ENCODE results near the gene ARHGAP29.

ARHGAP29 gene

DNA sequence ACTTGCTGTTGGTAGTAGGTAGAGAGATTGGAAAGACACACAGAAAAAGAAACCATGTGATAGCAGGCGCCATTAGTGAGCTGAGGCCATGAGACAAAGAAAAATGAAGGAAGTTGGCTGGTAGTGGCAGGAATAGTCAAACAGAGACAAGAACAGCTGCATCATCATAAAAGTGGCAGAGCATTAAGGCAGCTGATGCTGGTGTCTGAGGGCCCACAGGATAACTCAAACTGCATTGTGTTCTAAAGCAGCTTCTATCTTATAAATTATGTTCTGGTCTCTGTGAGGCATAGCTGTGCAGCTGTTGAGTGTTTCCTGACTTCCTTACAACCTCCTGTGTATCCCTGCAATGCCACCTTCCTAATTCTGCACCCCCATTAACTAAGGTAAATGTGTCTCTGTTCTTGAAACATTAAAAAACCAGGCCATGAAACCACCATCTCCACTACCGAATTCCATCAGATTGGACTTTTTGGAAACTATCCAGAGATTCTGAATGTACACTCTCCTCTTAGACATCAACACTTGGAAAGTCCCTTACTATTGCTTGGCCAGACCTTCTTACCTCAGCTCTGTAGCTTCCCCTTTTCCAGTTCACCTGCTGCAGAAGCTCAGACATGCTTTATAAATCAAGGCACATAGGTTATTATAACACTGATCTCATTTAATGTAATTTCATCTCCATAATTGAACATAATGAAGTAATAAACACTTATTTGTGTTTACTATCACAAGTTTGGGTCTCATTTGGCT is 23.4 kb upstream of the ARHGAP29 start:
- DNase-seq = no peak

DNA sequence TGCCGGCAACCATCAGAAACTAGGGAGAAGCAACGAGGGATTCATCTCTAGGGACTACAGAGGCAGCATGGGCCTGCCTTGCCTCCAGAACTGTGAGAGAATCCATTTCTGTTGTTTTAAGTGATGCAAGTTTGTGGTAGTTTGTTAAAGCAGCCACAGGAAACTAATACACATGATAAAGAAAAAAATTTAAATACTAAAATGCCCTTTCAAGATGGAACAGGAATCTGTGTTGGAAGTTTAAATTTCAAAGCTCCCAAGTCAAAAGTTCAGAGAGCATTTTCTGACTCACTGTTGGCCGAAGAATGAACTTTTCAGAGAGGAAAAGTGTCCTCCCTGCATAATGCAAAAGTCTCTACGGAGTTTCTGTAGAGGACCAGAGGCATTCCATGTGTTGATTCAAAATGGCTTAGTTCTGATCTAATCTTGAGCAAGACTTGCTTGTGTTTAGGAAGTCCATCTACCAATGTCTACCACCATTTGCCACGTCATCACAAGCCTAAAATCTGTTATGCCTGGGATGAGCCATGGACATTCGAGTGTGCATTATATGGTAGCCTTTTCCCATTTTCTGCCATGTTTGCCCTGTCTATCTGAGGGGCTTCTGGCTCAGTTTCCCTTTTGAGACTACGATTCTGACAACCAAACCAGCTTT is 22.4 kb upstream of the ARHGAP29 start:
- DNase-seq = no peak

DNA sequence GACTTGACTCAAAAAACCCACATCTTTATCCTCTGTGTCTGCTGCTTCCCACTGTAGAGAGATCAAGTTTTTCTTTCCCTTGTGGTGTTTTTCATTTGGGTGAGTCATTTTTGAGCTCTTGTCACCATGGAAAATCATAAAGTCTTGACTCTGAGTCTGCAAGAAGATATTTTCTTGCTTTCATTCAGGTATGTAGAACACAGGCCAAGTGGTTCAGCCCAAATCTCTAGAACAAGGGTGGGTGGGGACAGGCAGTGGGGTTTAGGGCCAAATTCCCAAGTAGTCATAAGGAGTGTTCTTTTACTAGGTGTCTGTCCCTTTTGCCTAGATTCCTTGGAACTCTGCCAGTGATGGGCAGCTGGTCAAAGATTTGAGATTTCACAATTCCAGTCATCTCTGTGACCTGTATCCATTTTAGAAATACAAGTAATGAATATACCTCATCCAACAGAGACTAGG is 21.5 kb upstream of the ARHGAP29 start:
- no peak for DNase-seq

DNA sequence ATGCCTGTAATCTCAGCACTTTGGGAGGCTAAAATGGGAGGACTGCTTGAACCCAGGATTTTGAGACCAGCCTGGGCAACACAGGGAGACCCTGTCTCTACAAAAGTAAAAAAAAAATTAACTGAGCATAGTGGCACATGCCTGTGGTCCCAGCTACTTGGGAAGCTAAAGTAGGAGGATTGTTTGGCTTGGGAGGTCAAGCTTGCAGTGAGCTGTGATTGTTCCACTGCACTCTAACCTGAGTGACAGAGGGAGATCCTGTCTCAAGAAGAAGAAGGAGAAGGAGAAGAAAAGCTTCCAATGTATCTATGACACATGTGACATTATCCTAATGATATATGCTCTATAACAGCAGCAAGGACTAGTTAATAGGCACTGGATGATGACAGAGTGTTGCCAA is 20.1 kb upstream of the ARHGAP29 start:
- DNase-seq = no peak

DNA sequence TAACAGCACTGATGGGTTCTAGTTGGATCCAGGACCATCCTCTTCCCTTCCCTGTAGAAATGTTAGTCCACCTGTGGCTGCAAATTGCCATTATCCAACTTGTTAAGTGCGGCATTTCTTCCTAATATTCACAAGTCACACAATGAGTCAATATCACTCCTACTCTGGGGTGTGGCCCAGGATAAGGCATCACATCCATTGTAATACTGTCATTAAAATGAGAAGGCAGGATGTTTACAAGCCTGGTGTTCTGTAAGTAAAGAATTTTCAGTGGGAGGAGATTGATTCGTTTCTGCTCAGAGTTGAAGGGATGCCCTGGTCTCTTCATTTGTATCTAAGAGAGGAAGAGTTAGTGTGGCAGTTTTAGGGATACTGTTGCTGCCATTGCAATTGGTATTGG is 18.1 kb upstream of the ARHGAP29 start:
- DNase-seq = no peak

DNA sequence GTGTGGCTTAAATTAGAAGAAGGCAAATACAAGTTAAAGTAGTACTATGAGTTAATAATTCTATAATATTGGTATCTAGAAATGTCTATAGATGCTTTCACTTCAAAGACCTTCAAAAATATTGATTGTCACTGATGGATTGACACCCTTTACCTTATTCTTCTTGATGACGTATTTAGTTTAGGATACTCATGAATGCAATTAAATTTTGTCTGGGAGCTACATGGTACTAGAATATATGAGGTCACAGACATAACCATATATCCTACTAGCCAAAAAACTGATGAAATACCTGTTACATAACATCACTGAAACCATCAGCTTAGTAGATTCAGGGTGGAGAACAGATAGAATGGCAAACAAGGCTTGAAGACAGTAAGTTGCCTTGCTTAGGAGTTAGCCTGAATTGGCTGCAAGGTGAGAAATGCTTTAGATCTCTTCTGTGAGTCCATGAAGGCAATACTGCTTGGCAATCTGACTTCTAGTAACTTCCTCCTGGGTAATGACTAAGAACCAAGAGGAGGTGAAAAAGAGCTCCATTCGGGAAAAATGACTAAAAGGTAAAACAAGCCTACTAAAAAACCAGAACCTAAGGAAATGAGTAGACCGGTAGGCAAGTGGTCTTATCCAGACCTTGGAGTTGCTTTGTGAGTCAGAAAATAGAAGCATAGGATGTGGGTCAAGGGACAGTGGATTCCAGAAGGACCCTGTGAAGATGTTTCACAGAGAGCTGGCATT is 16.9 kb upstream of the ARHGAP29 start:
- no peak for DNase-seq

DNA sequence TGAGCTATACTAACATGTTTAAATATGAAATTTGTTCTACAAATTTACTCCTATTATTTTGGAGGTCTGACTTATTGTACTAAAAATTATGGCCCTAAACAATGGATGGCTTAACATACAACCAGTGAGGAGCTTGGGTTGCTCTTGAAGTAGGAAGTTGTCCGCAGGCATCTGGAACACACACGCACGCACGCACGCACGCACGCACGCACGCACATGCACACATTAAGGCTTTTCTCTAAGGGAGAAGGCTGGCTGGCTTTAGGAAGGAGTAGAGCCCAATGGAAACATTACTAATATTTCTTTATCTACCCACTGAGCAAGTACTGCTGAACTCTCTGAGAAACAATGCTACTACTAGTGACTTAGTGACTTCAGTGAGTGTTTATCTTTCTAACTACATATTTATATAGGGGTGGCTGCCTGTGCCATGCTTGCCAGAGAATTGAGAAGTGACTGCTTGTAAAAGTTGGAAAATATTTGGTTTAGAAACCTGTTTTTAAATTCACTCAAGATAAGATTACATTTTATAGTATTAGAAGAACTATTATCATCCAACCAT is 16.2 kb upstream of the ARHGAP29 start:
- no peak for DNase-seq

DNA sequence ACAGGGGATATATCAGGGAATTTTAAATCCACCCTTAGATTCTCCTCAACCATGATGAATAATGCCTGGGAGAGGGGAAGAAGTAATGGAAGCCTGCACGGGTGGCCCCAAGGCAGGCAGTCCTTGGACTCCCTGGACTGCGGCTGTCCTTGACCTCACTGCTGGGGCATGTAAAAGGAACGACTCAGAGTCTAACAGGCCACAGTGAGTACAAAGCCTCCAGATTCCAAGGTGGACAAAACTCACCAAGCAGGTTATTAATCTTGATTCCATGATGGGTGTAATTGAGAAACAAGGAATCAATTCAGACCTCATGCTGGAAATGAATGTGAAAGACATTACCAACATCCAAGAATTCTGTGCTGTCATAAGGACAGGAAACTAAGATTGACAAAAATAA is 13.0 kb upstream of the ARHGAP29 start:
- DNase-seq = no peak

DNA sequence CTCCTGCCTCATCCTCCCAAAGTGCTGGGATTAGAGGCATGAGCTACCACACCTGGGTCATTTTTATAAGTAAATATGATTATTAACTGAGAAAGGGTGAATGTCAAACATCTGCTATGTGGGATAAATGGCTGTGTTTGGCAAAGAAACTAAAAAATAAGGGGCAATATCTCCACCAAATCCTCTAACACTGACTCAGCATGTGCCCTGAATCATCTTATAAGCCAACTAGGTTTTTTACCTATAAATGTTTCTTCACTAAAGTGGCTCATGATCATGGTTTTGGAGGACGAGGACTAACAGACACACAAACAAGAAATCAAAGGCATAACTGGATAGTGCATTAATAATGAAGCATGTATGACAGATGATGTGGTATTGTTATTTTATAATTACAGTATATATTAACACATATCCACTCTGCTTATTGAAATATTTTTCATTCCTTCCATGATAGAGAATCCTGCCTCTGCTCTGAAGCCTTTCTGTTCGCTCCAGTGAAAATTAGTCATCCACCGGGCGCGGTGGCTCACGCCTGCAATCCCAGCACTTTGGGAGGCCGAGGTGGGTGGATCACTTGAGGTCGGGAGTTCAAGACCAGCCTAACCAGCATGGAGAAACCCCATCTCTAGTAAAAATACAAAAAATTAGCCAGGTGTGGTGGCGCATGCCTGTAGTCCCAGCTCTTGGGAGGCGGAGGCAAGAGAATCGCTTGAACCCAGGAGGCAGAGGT is 11.7 kb upstream of the ARHGAP29 start:
- no peak for DNase-seq

DNA sequence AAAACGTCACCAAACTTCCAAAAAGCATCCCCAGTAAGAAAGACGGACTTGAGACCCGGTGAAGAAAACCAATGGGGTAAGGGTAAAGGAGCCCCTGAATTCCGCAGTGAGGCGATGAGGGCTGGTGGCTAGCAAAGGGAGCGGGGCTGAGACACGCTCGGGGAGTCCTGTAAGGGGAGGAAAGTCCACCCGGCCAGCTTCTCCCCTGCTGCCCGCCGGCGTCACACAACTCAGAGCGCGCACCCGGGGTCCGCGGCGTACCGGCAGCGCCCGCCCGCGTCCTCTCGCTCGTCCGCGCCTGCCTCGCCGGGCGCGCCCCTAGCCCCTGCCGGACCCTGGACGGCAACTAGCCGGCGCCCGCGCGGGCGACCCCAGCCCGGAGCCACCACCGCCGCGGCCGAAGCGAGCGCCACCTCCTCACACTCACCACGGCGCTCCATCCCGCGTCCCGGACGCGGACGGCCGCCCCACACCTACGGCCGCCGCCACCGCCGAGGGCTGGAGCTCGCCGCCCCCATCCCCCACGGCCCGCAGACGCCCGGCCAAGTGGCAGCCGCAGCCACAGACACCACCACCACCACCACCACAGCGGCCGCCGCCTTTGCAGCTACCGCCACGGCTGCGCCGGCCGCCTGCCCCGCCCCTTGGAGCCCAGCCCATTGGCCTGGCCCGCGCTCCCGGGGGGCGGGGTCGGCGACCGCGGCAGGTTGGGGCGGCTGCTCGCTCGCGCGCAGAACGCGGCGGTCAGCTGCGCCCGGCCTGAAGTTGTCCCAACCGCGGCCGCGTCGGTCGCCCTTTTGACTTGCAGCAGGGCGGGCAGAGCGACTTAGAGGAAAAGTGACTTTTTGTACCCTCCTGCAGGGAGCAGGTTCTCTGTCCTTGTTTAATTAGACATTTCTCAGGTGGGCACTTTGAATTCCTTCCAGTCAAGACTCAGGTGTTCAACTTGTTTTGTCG is 10.0 kb upstream of the ARHGAP29 start:
- peak; percentile 82 for DNase-seq

DNA sequence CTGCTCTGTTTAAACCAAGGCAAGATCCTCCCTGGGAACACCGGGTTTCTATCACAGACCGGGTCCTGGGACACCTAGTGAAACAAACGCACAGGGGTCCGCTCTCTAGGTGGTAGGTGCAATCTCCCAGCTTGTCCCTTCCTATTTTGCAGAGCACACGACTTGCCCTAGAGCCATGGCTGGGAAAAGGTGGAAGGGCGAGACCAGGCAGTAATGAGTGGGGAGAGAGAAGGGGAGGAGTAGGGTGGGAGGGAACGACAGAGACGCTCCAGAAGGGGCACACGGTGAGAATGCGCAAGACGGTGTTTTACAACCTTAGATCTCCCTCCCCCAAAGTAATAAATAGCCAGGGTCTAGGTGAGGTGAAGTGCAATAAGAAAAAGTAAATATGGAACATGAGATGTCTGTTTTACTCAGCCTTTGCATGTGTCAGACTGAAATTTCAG is 9.3 kb upstream of the ARHGAP29 start:
- DNase-seq = no peak

DNA sequence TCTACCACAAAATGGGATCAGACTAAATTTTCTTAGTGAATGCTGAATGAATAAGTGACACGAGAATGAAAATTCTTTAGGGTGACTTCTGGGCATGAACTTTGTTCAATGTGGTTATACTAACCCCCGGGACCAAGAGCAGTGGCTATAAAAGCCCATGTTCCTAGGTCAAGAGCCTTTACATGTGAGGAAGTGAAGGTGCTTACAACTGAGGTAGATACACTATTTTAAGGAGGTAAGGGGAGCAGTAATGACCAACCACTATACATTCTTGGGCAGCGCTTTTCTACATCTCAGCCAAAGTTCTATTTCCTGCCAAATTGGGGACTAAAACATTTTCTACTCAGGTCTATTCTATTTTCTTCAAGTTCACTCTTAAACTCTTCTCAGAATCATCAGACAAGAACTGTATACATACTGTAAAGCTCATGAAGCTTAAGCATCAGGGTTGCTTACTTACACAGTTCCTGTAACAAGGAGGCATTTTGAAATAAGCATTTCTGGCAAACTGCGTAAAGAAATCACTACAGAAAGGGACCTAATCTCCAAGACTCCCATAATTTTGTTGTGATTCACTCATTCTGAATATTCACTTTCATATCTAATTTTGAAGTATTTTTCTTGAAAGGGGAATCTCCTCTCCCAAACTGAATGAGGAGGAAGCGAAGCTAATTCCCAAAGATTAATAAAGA is 8.5 kb upstream of the ARHGAP29 start:
- no peak for DNase-seq

DNA sequence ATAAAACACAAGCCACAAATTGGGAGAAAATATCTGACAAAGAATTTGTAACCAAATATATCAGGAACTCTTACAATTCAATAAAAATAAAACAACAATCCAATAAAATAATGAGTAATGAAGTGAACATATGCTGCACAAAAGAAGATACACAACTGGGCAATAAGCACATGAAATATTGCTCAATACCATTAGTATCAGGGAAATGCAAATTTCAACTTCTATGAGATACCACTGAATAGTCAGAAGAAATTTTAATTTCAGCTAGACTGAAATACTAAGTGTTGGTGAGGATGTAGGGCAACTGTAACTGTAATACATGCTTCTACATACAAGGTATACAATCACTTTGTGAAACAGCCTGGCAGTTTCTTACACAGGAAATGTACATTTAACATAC is 7.4 kb upstream of the ARHGAP29 start:
- DNase-seq = no peak

DNA sequence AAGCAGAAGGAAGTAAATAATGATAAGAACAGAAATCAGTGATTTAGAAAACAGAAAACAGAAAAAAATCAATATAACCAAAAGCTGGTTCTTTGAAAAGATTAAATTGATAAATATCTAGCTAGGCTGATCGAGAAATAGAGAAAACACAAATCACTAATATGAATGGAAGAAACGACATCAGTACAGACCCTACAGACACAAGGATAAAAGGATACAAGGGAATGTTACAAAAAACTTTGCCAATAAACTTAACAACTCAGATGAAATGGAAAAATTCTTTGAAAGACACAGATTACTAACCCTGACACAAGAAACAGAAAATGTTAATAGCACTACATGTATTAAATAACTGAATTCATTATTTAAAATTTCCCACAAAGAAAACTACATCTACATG is 6.3 kb upstream of the ARHGAP29 start:
- DNase-seq = no peak

DNA sequence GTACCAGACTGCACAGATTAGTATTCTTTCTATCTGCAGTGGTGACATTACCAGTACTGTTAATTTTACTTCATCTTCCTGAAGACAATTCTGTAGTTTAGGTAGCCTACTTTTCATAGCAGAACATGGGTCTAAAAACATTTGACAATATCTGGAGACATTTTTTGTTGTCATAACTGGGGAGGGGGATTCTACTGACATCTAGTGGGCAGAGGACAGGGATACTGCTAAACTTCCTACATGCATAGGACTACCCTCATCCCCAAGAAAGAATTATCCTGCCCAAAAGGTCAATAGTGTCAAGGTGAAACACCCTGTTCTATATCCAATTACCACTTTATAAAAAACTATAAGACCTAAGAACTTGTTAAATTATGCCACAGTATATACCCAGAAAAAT is 3.4 kb upstream of the ARHGAP29 start:
- DNase-seq = no peak

DNA sequence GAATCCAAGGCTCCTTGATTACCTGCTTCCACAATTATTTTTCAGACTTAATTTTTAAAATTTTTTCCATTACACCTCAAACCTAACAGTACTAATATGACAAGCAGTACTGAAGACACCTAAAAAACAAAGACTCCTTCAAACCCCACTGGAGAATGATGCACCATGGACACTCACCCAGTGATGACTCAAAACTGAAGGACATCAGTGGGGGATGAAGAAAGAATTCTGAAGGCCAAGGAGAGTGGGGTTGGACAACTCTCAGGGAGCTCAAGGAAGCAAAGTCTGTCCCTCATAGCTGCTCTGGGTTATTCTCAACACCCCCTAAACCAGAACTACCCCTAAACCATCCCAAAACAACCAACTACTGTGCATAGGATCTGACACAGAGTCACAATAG is 2.4 kb upstream of the ARHGAP29 start:
- DNase-seq = no peak

DNA sequence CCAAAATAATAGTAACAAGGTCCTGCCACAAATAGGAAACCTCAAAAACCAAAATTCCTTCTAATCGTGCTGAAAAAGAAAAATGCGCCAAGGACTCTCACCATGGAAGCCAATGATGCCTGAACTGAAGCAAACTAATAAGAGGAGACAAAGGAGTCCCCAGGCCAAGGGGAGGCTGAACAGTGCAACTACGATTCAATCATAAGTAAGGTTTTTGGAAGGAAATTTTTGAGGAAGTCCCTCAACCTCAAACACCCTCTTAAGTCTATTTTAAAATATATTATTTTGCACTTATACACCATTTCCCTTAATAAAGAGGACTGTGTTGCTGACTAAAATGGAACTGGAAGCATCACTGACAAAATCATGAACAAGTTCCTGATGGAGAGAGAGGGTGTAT is 1.7 kb upstream of the ARHGAP29 start:
- DNase-seq = no peak

DNA sequence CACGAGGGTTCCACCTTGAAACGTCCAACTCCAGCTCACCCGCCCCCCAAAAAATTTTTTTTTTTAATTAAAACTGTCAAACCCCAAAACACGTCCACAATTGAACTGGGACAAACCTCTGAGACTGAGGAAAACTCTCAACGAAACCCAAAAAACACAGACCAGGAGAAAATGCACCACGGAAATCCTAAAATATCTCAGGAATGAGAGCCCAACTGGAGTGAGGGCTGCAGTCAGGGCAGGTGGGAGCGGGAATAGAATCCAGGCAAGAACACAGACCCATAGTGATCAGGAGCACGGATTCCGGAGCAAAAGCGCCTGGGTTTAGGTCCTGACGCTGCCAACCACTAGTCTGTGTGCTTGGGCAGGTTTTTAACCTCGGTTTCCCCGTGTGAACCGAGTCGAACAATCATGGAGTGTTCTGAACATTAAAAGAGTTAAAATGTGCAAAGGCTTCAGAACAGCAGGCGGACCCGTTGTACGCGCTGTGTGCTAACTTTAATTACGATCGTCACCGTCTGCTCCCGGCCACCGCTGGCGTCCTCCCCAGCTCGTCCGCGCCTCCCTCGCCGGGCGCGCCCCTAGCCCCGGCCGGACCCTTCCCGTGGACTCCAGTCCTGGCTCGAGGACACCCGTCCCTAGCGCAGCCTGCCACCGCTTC is 624 bp downstream of the ARHGAP29 start:
- DNase-seq = no peak

DNA sequence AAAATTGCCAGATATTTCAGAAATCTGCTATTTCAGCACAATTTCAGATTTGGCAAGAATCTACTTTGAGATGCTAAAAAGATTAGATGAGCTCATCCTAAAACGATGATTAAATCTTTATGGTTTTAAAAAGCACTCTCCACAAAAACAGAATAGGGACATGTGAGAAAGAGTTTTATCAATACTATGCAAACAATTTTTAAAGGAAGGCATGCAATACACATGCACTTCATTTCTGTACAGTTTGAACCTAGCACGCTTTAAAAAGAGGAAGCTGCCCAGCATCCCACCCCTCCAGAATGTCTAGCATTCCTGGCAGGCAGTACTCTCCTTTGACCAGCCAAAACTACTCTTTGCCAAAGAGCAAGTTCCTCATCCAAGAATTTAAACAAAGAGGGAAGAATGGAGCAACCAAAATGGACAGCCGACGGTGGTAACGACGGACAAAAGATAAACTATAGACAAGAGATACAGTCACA is 1.3 kb downstream of the ARHGAP29 start:
- no peak for DNase-seq

Measured in right forelimb (tissue), 1 donor.